Gastrocnemius medialis (tissue), 4 donors: ENCODE results near the gene ZNF445. TPM values are rescaled to one million over a fixed set of nuclear protein-coding genes. Genes with fewer than 3 reads are reported as not detected.

Experiments
- ATAC-seq, 2 donors: fragments of 150-250 bp; one replicate each; pipeline ENCODE4 v1.9.1; 2016
- DNase-seq, 2 donors: peaks; one replicate each; pipeline ENCODE4 v3.0.0-alpha.2; 2019
- H3K27ac ChIP-seq, 4 donors: fragments of 200-600 bp; sonication (generic); 1 replicate in 1 of 4; 2 replicates in 3 of 4; pipeline ENCODE4 v1.5.1; 2016 to 2018; ENCODE audit warnings: mild to moderate bottlenecking in 2 of 4, moderate library complexity in 1 of 4
- H3K27me3 ChIP-seq, 3 donors: fragments of 200-600 bp; sonication (generic) in 2 of 3; 1 replicate in 1 of 3; 2 replicates in 2 of 3; pipeline versions ENCODE4 v1.5.1 to v1.6.0; 2016 to 2019; ENCODE audit warnings: mild to moderate bottlenecking in 1 of 3, moderate library complexity in 1 of 3
- H3K36me3 ChIP-seq, 2 donors: fragments of 200-600 bp; sonication (generic) in 1 of 2; one replicate each; pipeline ENCODE4 v1.5.1; 2017 to 2018
- H3K4me1 ChIP-seq, 2 donors: fragments of 200-600 bp; sonication (generic) in 1 of 2; one replicate each; pipeline ENCODE4 v1.5.1; 2016 to 2017; ENCODE audit warnings: mild to moderate bottlenecking in 2 of 2
- H3K4me3 ChIP-seq, 4 donors: fragments of 200-600 bp; sonication (generic) in 3 of 4; 1 replicate in 1 of 4; 2 replicates in 3 of 4; pipeline ENCODE4 v1.5.1; 2016 to 2019; ENCODE audit warnings: mild to moderate bottlenecking in 2 of 4
- H3K9me3 ChIP-seq, 3 donors: fragments of 200-600 bp; sonication (generic) in 2 of 3; 1 replicate in 1 of 3; 2 replicates in 2 of 3; pipeline ENCODE4 v1.5.1; 2016 to 2019
- CTCF ChIP-seq, 5 experiments: fragments of 450-650 bp in 3 of 5; fragments of 200-600 bp in 2 of 5; sonication (generic) in 2 of 5; IDR thresholded peaks in 4 of 5; conservative IDR thresholded peaks in 1 of 5; 1 replicate in 4 of 5; 2 replicates in 1 of 5; pipeline ENCODE4 v1.5.1; 2016 to 2019; ENCODE audit warnings: antibody characterized with exemption in 5 of 5, mild to moderate bottlenecking in 3 of 5, moderate library complexity in 3 of 5
- POLR2A ChIP-seq, 2 donors: fragments of 450-650 bp; IDR thresholded peaks; one replicate each; pipeline ENCODE4 v1.6.1; 2017; ENCODE audit warnings: antibody characterized with exemption in 2 of 2, mild to moderate bottlenecking in 2 of 2, moderate library complexity in 2 of 2
- in situ Hi-C, 4 donors: fragments of 200-750 bp; cut with MboI; loops; one replicate each; pipeline versions ENCODE4 v1.15.0 to v1.8.0; 2017; ENCODE audit warnings: low sequenced_read_pairs in 4 of 4
- intact Hi-C: fragments of 100-400 bp; cut with DNase I; formaldehyde crosslinking; loops from one replicate; pipeline ENCODE4 v1.15.1; 2023; ENCODE audit warnings: low total_unique reads
- total RNA-seq, 4 donors: library from RNA; depleted of rRNA; stranded (reverse); fragments of >200 nt; gene quantifications; one replicate each; pipeline versions ENCODE4 v1.1.0 to v1.2.3, GENCODE V29; 2016

The ZNF445 gene
- total RNA-seq, 4 donors from 2014 or later = 3.6 to 6.2 (median 3.8) TPM

GRCh38 chr3:44392489-44392888 is 85.0 kb downstream of the ZNF445 start:
- Histone ChIP-seq H3K4me3 (no peak overlapping the region), H3K27ac (no peak overlapping the region), H3K36me3 (peaks cover 0 to 16% of the 10 kb centered on the region in 2 donors), H3K4me1 (no peaks in the 10 kb centered on the region), H3K27me3 (no peaks in the 10 kb centered on the region), H3K9me3 (no peaks in the 10 kb centered on the region)
- intact Hi-C loops = no loop called here
- in situ Hi-C loops = no loop called here
- no peak for TF ChIP-seq CTCF (IDR thresholded peaks at IDR 0.05 in 4 of 5, conservative IDR thresholded peaks at IDR 0.05 in 1 of 5)
- TF ChIP-seq POLR2A (IDR thresholded peaks at IDR 0.05) = no peak
- no peak for ATAC-seq
- no peak for DNase-seq

- no peak overlapping the region for H3K4me3 ChIP-seq
- no peaks in the 10 kb centered on the region for H3K9me3 ChIP-seq
- in situ Hi-C loops = no loop called here
- H3K27ac ChIP-seq = no peak overlapping the region
- ATAC-seq = no peak
- no peak for DNase-seq
- H3K27me3 ChIP-seq = no peaks in the 10 kb centered on the region
- H3K4me1 ChIP-seq = no peaks in the 10 kb centered on the region
- TF ChIP-seq CTCF (IDR thresholded peaks at IDR 0.05 in 4 of 5, conservative IDR thresholded peaks at IDR 0.05 in 1 of 5) (no peak), POLR2A (IDR thresholded peaks at IDR 0.05) (no peak)
- H3K36me3 ChIP-seq = no peaks in the 10 kb centered on the region
- intact Hi-C loops = no loop called here
These were observed 90.1 kb downstream of the ZNF445 start for GRCh38 chr3:44387404-44387803.

Other genes starting within 250 kb of the ZNF445 start
- gene TOPAZ1, start 235.8 kb downstream of the ZNF445 start, total RNA-seq = not detected
- gene TCAIM, start 138.9 kb downstream of the ZNF445 start, total RNA-seq = 10 to 100 TPM; 15.5 to 26.9 (median 22.7) TPM
- gene ZKSCAN7, start 77.5 kb upstream of the ZNF445 start, total RNA-seq = 1 to 10 TPM; 1.0 to 1.6 (median 1.4) TPM
- under 1 TPM; 0.13 to 0.39 (median 0.28) TPM for gene ZNF660, start 107.3 kb upstream of the ZNF445 start, total RNA-seq
- gene ZNF197, start 147.4 kb upstream of the ZNF445 start, total RNA-seq = 10 to 100 TPM; 14.3 to 21.5 (median 19.6) TPM
- 1 to 10 TPM; 2.6 to 8.1 (median 5.3) TPM for gene ZNF35, start 171.1 kb upstream of the ZNF445 start, total RNA-seq
- 1 to 10 TPM; 1.8 to 4.8 (median 1.9) TPM for gene ZNF502, start 235.0 kb upstream of the ZNF445 start, total RNA-seq